Neural crest cell (in vitro differentiated cells): Measurements from ENCODE around the gene IFT43. TPM values are rescaled to one million over a fixed set of nuclear protein-coding genes. Genes with fewer than 3 reads are reported as not detected.

Experiments used
- DNase-seq: peaks from one replicate; pipeline ENCODE4 v3.0.0; 2021; ENCODE audit warnings: low read depth, mixed read lengths, low spot score
- H3K27ac Mint-ChIP-seq: one replicate; pipeline ENCODE4 v1.8.0; 2021; ENCODE audit warnings: mild to moderate bottlenecking, mixed read lengths; ENCODE audit not compliant: unreplicated experiment
- H3K27me3 Mint-ChIP-seq: 2 replicates; pipeline ENCODE4 v1.8.0; 2021; ENCODE audit warnings: low read depth, mild to moderate bottlenecking, mixed read lengths
- H3K36me3 Mint-ChIP-seq: 2 replicates; pipeline ENCODE4 v1.8.0; 2021; ENCODE audit warnings: low read depth, mild to moderate bottlenecking, mixed read lengths
- H3K4me1 Mint-ChIP-seq: 2 replicates; pipeline ENCODE4 v1.8.0; 2021; ENCODE audit warnings: mixed read lengths
- H3K4me3 Mint-ChIP-seq: one replicate; pipeline ENCODE4 v1.8.0; 2021; ENCODE audit warnings: mild to moderate bottlenecking, mixed read lengths
- H3K9me3 Mint-ChIP-seq: 2 replicates; pipeline ENCODE4 v1.8.0; 2021; ENCODE audit warnings: mixed read lengths
- CTCF ChIP-seq: fragments of 200-600 bp; sonication (generic); conservative IDR thresholded peaks from 2 replicates; pipeline ENCODE4 v1.5.0; 2021; ENCODE audit warnings: antibody characterized with exemption, mild to moderate bottlenecking
- total RNA-seq: library from RNA; stranded (reverse); gene quantifications from 2 replicates; pipeline ENCODE4 v1.2.1, GENCODE V29; 2021

IFT43 gene
- total RNA-seq, 1 donor from 2014 or later = 34.1 TPM

GRCh38 chr14:76085358-76085757 lies 99.8 kb downstream of the IFT43 start:
- H3K27ac Mint-ChIP-seq = peak overlapping the region; percentile 3
- DNase-seq = no peak
- peaks cover 34% of the 10 kb centered on the region for H3K4me1 Mint-ChIP-seq
- TF ChIP-seq CTCF = no peak
- peaks cover 3% of the 10 kb centered on the region for H3K27me3 Mint-ChIP-seq
- H3K4me3 Mint-ChIP-seq = no peak overlapping the region
- no peaks in the 10 kb centered on the region for H3K9me3 Mint-ChIP-seq
- H3K36me3 Mint-ChIP-seq = peaks cover 3% of the 10 kb centered on the region

- H3K4me3 Mint-ChIP-seq = no peak overlapping the region
- H3K9me3 Mint-ChIP-seq = no peaks in the 10 kb centered on the region
- H3K27me3 Mint-ChIP-seq = peaks cover 3% of the 10 kb centered on the region
- no peak for DNase-seq
- H3K36me3 Mint-ChIP-seq = peaks cover 3% of the 10 kb centered on the region
- peaks cover 26% of the 10 kb centered on the region for H3K4me1 Mint-ChIP-seq
- no peak for TF ChIP-seq CTCF
- H3K27ac Mint-ChIP-seq = no peak overlapping the region
Observed at GRCh38 chr14:76086636-76087035, 101.1 kb downstream of the IFT43 start.

GRCh38 chr14:76088326-76088725 lies 102.8 kb downstream of the IFT43 start:
- Mint-ChIP-seq H3K27me3 (peaks cover 3% of the 10 kb centered on the region), H3K9me3 (no peaks in the 10 kb centered on the region), H3K27ac (no peak overlapping the region), H3K36me3 (no peaks in the 10 kb centered on the region), H3K4me1 (peaks cover 26% of the 10 kb centered on the region), H3K4me3 (no peak overlapping the region)
- no peak for DNase-seq
- TF ChIP-seq CTCF = no peak

- H3K27me3 Mint-ChIP-seq = peaks cover 3% of the 10 kb centered on the region
- no peaks in the 10 kb centered on the region for H3K9me3 Mint-ChIP-seq
- no peaks in the 10 kb centered on the region for H3K36me3 Mint-ChIP-seq
- no peak for DNase-seq
- H3K4me3 Mint-ChIP-seq = no peak overlapping the region
- no peak for TF ChIP-seq CTCF
- peaks cover 22% of the 10 kb centered on the region for H3K4me1 Mint-ChIP-seq
- peak overlapping the region; percentile 77 for H3K27ac Mint-ChIP-seq
Observed at GRCh38 chr14:76088771-76089571, 103.4 kb downstream of the IFT43 start.

GRCh38 chr14:76089575-76089974 lies 104.0 kb downstream of the IFT43 start:
- DNase-seq = no peak
- Mint-ChIP-seq H3K27ac (no peak overlapping the region), H3K27me3 (peaks cover 3% of the 10 kb centered on the region), H3K9me3 (no peaks in the 10 kb centered on the region), H3K4me3 (no peak overlapping the region), H3K4me1 (peaks cover 16% of the 10 kb centered on the region), H3K36me3 (no peaks in the 10 kb centered on the region)
- no peak for TF ChIP-seq CTCF
